GM18861 (cell line): Measurements from ENCODE around the gene LRSAM1.

Experiments used
- ATAC-seq: cut with Tn5 transposase; IDR thresholded peaks from one replicate; pipeline ENCODE4 v1.9.1; 2021; ENCODE audit not compliant: unreplicated experiment

The LRSAM1 gene

GRCh38 chr9:127548352-127548881 is 97.1 kb downstream of the LRSAM1 start:
- ATAC-seq, result no peak

DNA sequence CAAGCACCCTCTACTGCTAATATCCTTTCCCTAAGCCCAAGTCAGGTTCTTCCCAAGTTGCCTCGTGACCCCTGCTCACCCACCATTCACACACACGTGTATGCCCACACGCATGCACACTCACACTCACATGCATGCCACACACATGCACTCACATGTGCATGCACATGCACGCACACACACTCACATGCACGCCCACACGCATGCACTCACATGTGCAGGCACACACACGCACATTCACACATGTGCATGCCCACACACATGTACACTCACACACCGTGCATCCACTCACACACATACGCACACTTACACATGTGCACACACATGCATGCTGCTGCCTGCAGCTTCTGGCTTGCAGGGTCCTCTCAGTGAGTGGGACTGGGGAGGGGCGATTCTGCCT is 97.9 kb downstream of the LRSAM1 start:
- no peak for ATAC-seq

DNA sequence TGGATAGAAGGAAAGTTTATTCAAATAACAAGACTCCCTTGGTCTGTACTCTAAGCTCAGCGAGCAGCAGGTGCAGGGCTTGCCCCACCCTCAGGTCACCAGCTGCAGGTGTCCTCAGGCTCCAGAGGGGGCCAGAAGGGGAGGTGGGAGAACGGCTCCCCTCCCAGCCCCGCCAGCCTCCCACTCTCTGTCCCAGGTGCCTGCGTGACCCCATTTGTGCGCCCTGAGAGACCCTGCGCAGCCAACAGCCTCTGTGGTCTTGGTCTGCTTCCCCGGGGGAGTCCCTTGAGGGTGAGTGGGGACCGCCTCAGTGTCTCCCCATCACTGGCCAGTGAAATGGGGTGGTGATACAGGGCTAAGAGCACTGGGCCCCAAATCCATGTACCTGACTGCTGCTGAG is 98.4 kb downstream of the LRSAM1 start:
- no peak for ATAC-seq

- ATAC-seq, result no peak
These were observed 99.0 kb downstream of the LRSAM1 start for GRCh38 chr9:127550282-127550681.

GRCh38 chr9:127550751-127551150 is 99.4 kb downstream of the LRSAM1 start:
- ATAC-seq, result no peak
